HK-2 (cell line): ENCODE results near the gene SAMD11.
A peak's percentile ranks its signal among the peaks of the same experiment; 100 is the strongest.
"Not testable (repeated sequence)": the region's sequence is repeated elsewhere in the genome, so short reads cannot be mapped to it uniquely, and the experiment has no call there.

ENCODE experiments used
- DNase-seq: peaks from one replicate; pipeline ENCODE4 v3.0.0-alpha.2; 2018; ENCODE audit not compliant: unreplicated experiment

The SAMD11 gene

GRCh38 chr1:974687-975328 lies 51.1 kb downstream of the SAMD11 start:
- no peak for DNase-seq

DNA sequence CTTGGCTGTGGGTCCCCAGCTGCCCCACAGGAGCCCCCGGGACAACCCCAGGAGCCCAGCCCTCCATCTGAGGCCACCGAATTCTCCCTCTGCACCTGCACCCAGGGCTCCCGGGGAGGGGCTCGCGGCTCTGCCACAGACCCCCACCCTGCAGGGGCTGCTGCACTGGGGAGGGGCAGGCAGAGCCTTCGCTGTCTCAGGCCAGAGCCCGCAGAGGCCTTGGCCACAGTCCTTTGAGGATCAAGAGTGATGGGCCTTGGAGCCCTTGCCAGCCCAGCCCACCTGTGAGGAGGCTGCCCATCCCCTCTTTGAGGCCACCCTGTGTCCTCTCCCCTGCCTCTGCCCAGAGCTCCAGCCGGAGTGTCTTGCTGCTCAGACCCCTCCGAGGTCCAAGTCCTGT lies 51.6 kb downstream of the SAMD11 start:
- no peak for DNase-seq

GRCh38 chr1:975896-976683 lies 52.4 kb downstream of the SAMD11 start:
- peak; percentile 81 for DNase-seq

GRCh38 chr1:976791-977190 lies 53.1 kb downstream of the SAMD11 start:
- DNase-seq, result not testable (repeated sequence)

DNA sequence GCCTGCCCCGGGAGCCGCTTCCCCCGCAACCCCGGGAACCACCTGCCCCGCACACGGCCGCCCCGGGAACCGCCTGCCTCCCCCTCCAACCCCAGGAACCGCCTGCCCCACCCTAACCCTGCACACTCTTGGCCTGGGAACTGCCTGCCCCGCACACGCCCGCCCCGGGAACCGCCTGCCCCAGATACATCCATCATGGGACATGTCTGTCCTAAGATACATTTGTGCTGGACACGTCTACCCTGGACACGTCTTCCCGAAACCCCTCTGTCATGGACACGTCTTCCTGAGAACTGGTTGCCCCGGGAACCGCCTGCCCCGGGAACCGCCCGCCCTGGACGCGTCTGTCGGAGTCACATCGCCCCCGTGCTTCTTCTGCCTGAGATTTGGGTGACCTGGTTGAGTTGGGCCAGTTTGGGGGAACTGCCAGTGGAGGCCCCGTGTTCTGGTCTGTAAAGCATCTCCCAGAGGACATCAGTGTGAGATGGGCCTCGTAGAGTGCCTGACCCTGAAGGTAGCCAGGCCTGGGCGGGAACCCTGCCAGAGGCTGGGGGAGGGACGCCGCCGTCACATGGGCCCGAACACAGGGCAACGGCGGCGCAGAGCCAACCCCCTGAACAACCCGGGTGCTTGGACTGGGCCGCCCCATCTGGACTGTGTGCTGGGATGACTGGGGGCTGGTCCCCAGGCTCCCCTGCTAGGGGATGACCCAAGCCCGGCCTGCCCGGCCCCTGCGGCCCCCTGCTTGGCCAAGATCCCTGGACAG lies 54.5 kb downstream of the SAMD11 start:
- DNase-seq, result no peak

DNA sequence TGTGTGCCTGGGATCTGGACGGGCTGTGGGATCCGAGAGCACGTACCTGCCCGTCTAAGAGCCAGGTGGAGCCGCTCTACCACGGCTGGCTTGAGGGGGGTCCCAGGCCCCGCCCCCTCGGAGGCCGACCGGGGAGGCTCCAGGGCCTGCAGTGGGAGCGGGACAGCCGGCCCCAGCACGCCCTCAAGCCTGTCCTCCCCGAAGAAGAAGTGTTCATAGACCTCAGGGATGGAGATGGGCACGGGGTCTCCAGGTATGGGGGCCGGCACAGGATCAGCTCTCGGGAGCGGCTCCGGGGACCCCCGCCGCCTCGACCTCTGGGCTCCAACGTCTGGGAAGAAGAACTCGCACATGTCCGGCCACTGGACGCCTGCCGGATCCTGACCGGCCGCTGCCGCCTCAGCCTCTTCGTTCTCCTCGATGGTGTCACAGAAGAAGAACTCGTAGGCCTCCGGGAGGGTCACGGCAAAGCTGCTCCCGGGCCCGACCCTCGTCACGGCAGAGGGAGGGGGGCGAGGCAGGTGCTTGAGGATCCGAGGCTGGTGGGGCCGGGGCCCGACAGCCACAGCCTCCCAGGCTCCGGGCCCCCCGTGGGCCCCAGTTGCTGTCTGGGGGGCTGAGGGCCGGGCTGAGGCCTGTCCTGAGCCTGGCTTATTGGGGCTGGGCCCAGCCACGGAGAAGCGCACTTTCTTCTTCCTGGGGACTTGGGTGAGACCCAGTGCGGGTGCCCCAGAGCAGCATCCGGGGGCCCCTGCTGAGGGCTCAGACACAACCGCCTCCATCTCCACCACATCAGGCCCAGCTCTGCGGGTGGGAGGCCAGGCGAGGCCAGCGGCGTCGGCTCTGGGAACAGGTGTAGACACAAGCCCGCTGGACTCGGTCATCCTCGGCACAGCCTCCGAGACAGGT lies 55.4 kb downstream of the SAMD11 start:
- no peak for DNase-seq

GRCh38 chr1:979744-980072 lies 56.0 kb downstream of the SAMD11 start:
- no peak for DNase-seq

DNA sequence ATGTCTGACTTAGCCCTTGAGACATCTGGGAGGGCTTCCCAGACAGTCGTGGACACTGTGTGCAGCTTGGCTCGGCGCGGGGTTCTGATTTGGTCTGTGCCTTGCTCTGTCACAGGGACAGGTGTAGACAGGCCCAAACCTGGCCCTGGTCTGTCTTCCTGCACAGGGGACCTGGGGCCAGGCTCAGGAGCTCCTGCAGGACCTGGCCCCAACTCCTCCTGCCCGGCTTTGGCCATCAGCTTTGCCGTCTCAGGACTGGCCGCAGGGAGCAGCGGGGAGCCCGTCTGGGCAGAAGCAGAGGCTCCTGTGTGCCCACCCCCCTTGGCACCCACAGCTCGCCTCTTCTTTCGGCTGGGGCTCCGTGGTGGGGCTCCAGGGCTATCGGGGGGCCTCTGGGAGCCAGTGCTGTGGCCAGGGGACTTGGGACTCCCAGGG lies 56.4 kb downstream of the SAMD11 start:
- DNase-seq, result no peak

GRCh38 chr1:980602-981395 lies 57.1 kb downstream of the SAMD11 start:
- DNase-seq, result no peak

- DNase-seq, result no peak
Observed at GRCh38 chr1:981491-981954, 57.8 kb downstream of the SAMD11 start.

- no peak for DNase-seq
Observed at GRCh38 chr1:981955-982558, 58.3 kb downstream of the SAMD11 start, which contains the start of gene PERM1. Gene PERM1 (minus strand): TSS chr1:982093. CDS start chr1:981029, 1,064 bp downstream.

DNA sequence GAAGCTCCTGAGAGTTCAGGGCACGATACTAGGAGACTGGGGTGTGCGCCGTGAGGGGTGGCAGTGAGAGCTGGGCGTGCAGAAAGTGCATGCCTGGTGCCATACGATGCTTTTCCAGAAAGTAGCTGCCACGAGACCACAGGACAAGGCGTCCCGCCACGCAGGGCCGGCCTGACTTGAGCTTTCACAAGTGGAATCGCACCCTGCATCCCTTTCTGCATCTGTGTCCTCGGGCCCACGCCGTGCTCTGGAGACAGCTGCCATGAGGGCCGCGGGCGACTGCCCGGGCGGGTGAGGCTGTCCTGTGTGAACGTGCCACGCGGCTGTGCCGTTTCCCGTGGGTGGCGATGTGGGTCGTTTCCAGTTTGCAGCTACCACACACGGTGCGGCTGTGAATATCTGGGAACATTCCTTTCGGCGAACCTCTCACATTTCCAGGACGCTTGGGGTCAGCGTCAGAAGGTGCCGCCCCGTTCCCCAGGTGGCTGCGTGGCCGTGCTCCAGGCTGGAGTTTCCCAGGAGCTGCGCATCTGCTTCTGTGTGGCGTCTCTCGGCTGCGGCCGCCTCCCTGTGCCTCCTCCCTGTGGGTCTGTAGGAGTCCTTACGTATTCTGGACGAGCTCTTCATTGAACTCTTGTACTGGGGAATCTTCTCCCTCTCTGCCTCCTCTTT lies 59.2 kb downstream of the SAMD11 start:
- DNase-seq, result no peak

- DNase-seq, result peak; percentile 61
Observed at GRCh38 chr1:983798-984475, 60.2 kb downstream of the SAMD11 start.

- DNase-seq, result no peak
Observed at GRCh38 chr1:984476-984814, 60.7 kb downstream of the SAMD11 start.

GRCh38 chr1:985126-985525 lies 61.4 kb downstream of the SAMD11 start:
- DNase-seq, result no peak

- DNase-seq, result not testable (repeated sequence)
Observed at GRCh38 chr1:988061-988460, 64.3 kb downstream of the SAMD11 start.

DNA sequence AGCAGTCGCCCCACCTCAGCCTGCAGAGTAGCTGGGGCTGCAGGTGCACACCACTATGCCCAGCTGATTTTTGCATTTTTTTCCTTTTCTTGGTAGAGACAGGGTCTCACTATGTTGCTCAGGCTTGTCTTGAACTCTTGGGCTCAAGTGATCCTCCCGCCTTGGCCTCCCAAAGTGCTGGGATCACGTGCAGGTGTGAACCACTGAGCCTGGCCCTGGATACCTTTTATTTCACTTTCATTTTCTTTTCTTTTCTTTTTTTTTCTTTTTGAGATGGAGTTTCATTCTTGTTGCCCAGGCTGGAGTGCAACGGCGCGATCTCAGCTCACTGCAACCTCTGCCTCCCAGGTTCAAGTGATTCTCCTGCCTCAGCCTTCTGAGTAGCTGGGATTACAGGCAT lies 67.6 kb downstream of the SAMD11 start:
- not testable (repeated sequence) for DNase-seq

DNA sequence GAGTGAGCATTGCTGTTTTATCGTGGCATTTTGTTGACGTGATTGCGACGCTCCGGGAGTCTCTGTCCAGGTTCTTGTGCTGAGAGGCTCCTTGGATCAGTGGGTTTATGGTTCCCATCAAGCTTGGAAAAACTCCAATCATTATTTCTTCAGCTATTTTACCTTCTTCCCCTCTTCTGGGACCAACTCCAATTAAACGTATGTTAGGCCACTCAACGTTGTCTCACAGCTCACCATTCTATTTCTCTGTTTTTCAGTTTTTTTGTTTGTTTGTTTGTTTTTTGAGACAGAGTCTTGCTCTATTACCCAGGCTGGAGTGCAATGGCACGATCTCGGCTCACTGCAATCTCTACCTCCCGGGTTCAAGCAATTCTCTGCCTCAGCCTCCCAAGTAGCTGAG lies 68.2 kb downstream of the SAMD11 start:
- no peak for DNase-seq

GRCh38 chr1:992362-992761 lies 68.6 kb downstream of the SAMD11 start:
- no peak for DNase-seq
